K562 (cell line): Measurements from ENCODE around the gene RAB2B. TPM values are rescaled to one million over a fixed set of nuclear protein-coding genes. Genes with fewer than 3 reads are reported as not detected.

Experiments
- ATF6 ChIP-seq: sonication (generic); formaldehyde crosslinking; IDR thresholded peaks from 2 replicates; pipeline ENCODE4 v1.4.0; 2020; ENCODE audit warnings: mild to moderate bottlenecking, missing genetic modification reagents
- DDX20 ChIP-seq: fragments of 450-650 bp; IDR thresholded peaks from 2 replicates; pipeline ENCODE4 v1.6.1; 2016; ENCODE audit warnings: missing genetic modification characterization, low read depth, mild to moderate bottlenecking, missing compliant biosample characterization, moderate library complexity
- ELF4 ChIP-seq: fragments of 450-650 bp; formaldehyde crosslinking; IDR thresholded peaks from 2 replicates; pipeline ENCODE4 v1.4.0; 2022; ENCODE audit warnings: missing genetic modification characterization
- EP300 ChIP-seq: IDR thresholded peaks from 2 replicates; pipeline ENCODE4 v1.6.1; 2012; ENCODE audit warnings: low read length, improper control_type of control experiment
- ESRRB ChIP-seq: fragments of 250-450 bp; sonication (Bioruptor Pico); IDR thresholded peaks from 2 replicates; pipeline ENCODE4 v1.5.0; 2020; ENCODE audit warnings: mild to moderate bottlenecking, moderate library complexity, borderline replicate concordance
- FOXA3 ChIP-seq, 2 experiments: fragments of 450-650 bp in 1 of 2; sonication (generic) in 1 of 2; formaldehyde crosslinking; IDR thresholded peaks in 1 of 2; conservative IDR thresholded peaks in 1 of 2; 2 replicates each; pipeline versions ENCODE4 v1.4.0 to v1.8.0; 2020 to 2022; ENCODE audit warnings: mild to moderate bottlenecking in 2 of 2, missing genetic modification reagents in 1 of 2
- FOXJ2 ChIP-seq: fragments of 200-800 bp; sonication (Bioruptor generic); IDR thresholded peaks from 2 replicates; pipeline ENCODE4 v1.6.1; 2016; ENCODE audit warnings: missing genetic modification characterization, missing compliant biosample characterization
- HEY1 ChIP-seq: fragments of 250-450 bp; sonication (Bioruptor Pico); IDR thresholded peaks from 2 replicates; pipeline ENCODE4 v1.5.0; 2020; ENCODE audit warnings: mild to moderate bottlenecking, moderate library complexity, borderline replicate concordance
- HSF4 ChIP-seq: fragments of 250-450 bp; sonication (Bioruptor Pico); IDR thresholded peaks from 2 replicates; pipeline ENCODE4 v2.1.2; 2022; ENCODE audit warnings: mild to moderate bottlenecking, moderate library complexity, borderline replicate concordance
- ID3 ChIP-seq, 2 experiments: fragments of 250-450 bp in 1 of 2; fragments of 450-650 bp in 1 of 2; sonication (Bioruptor Pico) in 1 of 2; IDR thresholded peaks; 2 replicates each; pipeline versions ENCODE4 v1.6.1 to v1.8.0; 2016 to 2021; ENCODE audit warnings: mild to moderate bottlenecking in 2 of 2, moderate library complexity in 2 of 2, missing compliant biosample characterization in 1 of 2, missing genetic modification characterization in 1 of 2
- MAFK ChIP-seq: IDR thresholded peaks from 2 replicates; pipeline ENCODE4 v1.6.1; 2011; ENCODE audit warnings: low read length, improper control_type of control experiment
- MCM5 ChIP-seq: fragments of 450-650 bp; IDR thresholded peaks from 2 replicates; pipeline ENCODE4 v1.6.1; 2016; ENCODE audit warnings: low read depth
- NEUROD1 ChIP-seq: fragments of 150-350 bp; IDR thresholded peaks from 2 replicates; pipeline ENCODE4 v1.6.1; 2014; ENCODE audit warnings: borderline replicate concordance, low read length, low read depth; ENCODE audit not compliant: partially characterized antibody
- RBM14 ChIP-seq: fragments of 200-400 bp; formaldehyde crosslinking; IDR thresholded peaks from 2 replicates; pipeline ENCODE4 v1.6.1; 2018; ENCODE audit warnings: low read depth, mild to moderate bottlenecking, low read length, moderate library complexity, borderline replicate concordance; ENCODE audit not compliant: insufficient read depth
- SMARCC2 ChIP-seq: fragments of 450-650 bp; IDR thresholded peaks from 2 replicates; pipeline ENCODE4 v1.6.1; 2017; ENCODE audit warnings: antibody characterized with exemption, moderate library complexity, mild to moderate bottlenecking, low read depth
- SOX6 ChIP-seq: fragments of 450-650 bp; IDR thresholded peaks from 2 replicates; pipeline ENCODE4 v1.6.1; 2014; ENCODE audit warnings: mild to moderate bottlenecking
- ZBTB34 ChIP-seq: fragments of 250-450 bp; sonication (Bioruptor Pico); IDR thresholded peaks from 2 replicates; pipeline ENCODE4 v1.8.0; 2021; ENCODE audit warnings: mild to moderate bottlenecking, moderate library complexity
- ZBTB8A ChIP-seq: fragments of 450-650 bp; IDR thresholded peaks from 2 replicates; pipeline ENCODE4 v1.6.1; 2018; ENCODE audit warnings: mild to moderate bottlenecking, moderate library complexity; ENCODE audit not compliant: partially characterized antibody
- ZC3H8 ChIP-seq: fragments of 450-650 bp; IDR thresholded peaks from 2 replicates; pipeline ENCODE4 v1.6.1; 2017
- ZFP30 ChIP-seq: fragments of 250-450 bp; sonication (Bioruptor Pico); IDR thresholded peaks from 2 replicates; pipeline ENCODE4 v1.8.0; 2022; ENCODE audit warnings: moderate library complexity, mild to moderate bottlenecking, inconsistent platforms, borderline replicate concordance
- ZKSCAN8 ChIP-seq: fragments of 200-800 bp; sonication (Bioruptor generic); IDR thresholded peaks from 2 replicates; pipeline ENCODE4 v1.6.1; 2016; ENCODE audit warnings: missing genetic modification characterization, missing compliant biosample characterization
- ZNF212 ChIP-seq: fragments of 450-650 bp; formaldehyde crosslinking; IDR thresholded peaks from 2 replicates; pipeline ENCODE4 v1.4.0; 2020; ENCODE audit warnings: mild to moderate bottlenecking
- ZNF277 ChIP-seq: fragments of 250-450 bp; sonication (Bioruptor Pico); IDR thresholded peaks from 2 replicates; pipeline ENCODE4 v1.8.0; 2022; ENCODE audit warnings: inconsistent platforms, mild to moderate bottlenecking, moderate library complexity, borderline replicate concordance
- ZNF707 ChIP-seq: fragments of 250-450 bp; sonication (Bioruptor Pico); conservative IDR thresholded peaks from 2 replicates; pipeline ENCODE4 v1.8.0; 2022; ENCODE audit warnings: inconsistent platforms, mild to moderate bottlenecking, moderate library complexity
- ZNF79 ChIP-seq: fragments of 250-450 bp; sonication (Bioruptor Pico); IDR thresholded peaks from 2 replicates; pipeline ENCODE4 v1.4.0; 2020; ENCODE audit warnings: low read depth, mild to moderate bottlenecking, moderate library complexity
- polyA plus RNA-seq, 8 experiments: library from polyadenylated mRNA; depleted of rRNA in 4 of 8; stranded (reverse) in 5 of 8; unstranded in 3 of 8; fragments of >200 nt; fragmentation: Nextera tagmentation in 2 of 8; fragmentation: Illumina TruSeq in 1 of 8; extraction: Ambion mirVana in 2 of 8; extraction: Trizol in 1 of 8; gene quantifications; 2 replicates each; pipeline versions ENCODE4 v1.2.1 to v1.2.3, GENCODE V29; 2011 to 2014; ENCODE audit warnings: inconsistent platforms in 1 of 8, missing spikeins in 1 of 8
- total RNA-seq, 7 experiments: library from RNA; depleted of rRNA in 6 of 7; stranded (reverse); fragments of >200 nt in 6 of 7; fragmentation: Illumina TruSeq in 2 of 7; extraction: Trizol in 2 of 7; gene quantifications; 2 replicates each; pipeline versions ENCODE4 v1.2.1 to v1.2.3, GENCODE V29; 2011 to 2021; ENCODE audit warnings: low replicate concordance in 1 of 7

RAB2B gene
- total and polyA plus RNA-seq, 9 of the 15 experiments (the other 6 are each of a cell fraction or from before 2014, with no cell fraction given) = 4.6 to 19.8 (median 9.8) TPM

- TF ChIP-seq ZNF277 (no peak), FOXA3 (CRISPR knock-in tag; conservative IDR thresholded peaks at IDR 0.05 in 1 of 2, IDR thresholded peaks at IDR 0.05 in 1 of 2) (no peak), ZNF707 (CRISPR knock-in tag) (no peak), HEY1 (CRISPR knock-in tag) (peak; percentile 61; the same call in 1 of the 2 replicates), NEUROD1 (no peak), ID3 (CRISPR knock-in tag; IDR thresholded peaks at IDR 0.05) (no peak), ID3 (tag; IDR thresholded peaks at IDR 0.05) (no peak), ZBTB34 (CRISPR knock-in tag) (no peak), ZNF79 (CRISPR knock-in tag) (no peak), ZNF212 (CRISPR knock-in tag) (no peak), HSF4 (CRISPR knock-in tag) (no peak), DDX20 (tag) (no peak), MCM5 (no peak), MAFK (no peak), ZBTB8A (no peak), ZC3H8 (no peak), EP300 (no peak), ELF4 (CRISPR knock-in tag) (no peak), ZFP30 (CRISPR knock-in tag) (no peak), ATF6 (CRISPR knock-in tag) (no peak), SOX6 (peak; percentile 33; the same call in 1 of the 2 replicates), ESRRB (CRISPR knock-in tag) (no peak), ZKSCAN8 (CRISPR knock-in tag) (no peak), FOXJ2 (no peak), SMARCC2 (no peak), RBM14 (no peak)
Observed at GRCh38 chr14:21440859-21441258, 35.9 kb downstream of the RAB2B start (continued).
